HG02571 (cell line): Measurements from ENCODE around the gene RMI1.
"Not testable (repeated sequence)": the region's sequence is repeated elsewhere in the genome, so short reads cannot be mapped to it uniquely, and the experiment has no call there.

Experiments
- ATAC-seq: cut with Tn5 transposase; IDR thresholded peaks from one replicate; pipeline ENCODE4 v1.9.1; 2021; ENCODE audit warnings: mild to moderate bottlenecking, moderate library complexity; ENCODE audit not compliant: unreplicated experiment

RMI1 gene

GRCh38 chr9:83980395-83981125, at the start of gene RMI1:
RMI1 (plus strand) TSS chr9:83980805; CDS start chr9:84000987, 20,182 bp downstream.
- peak; percentile 72 for ATAC-seq

- ATAC-seq = no peak
These were observed 49.7 kb upstream of the RMI1 start for GRCh38 chr9:83930881-83931280.

GRCh38 chr9:83932011-83932410, 48.6 kb upstream of the RMI1 start:
- no peak for ATAC-seq

GRCh38 chr9:83932851-83933250, 47.8 kb upstream of the RMI1 start:
- ATAC-seq = no peak

GRCh38 chr9:83933790-83934189, 46.8 kb upstream of the RMI1 start:
- no peak for ATAC-seq

- ATAC-seq = no peak
These were observed 45.9 kb upstream of the RMI1 start for GRCh38 chr9:83934569-83935275.

GRCh38 chr9:83935276-83935935, 45.2 kb upstream of the RMI1 start:
- no peak for ATAC-seq

- ATAC-seq = no peak
These were observed 44.1 kb upstream of the RMI1 start for GRCh38 chr9:83936523-83936922.

GRCh38 chr9:83937861-83938455, 42.6 kb upstream of the RMI1 start:
- ATAC-seq = no peak

- no peak for ATAC-seq
These were observed 39.9 kb upstream of the RMI1 start for GRCh38 chr9:83940590-83941303.

- ATAC-seq = not testable (repeated sequence)
These were observed 32.5 kb upstream of the RMI1 start for GRCh38 chr9:83948096-83948495.

GRCh38 chr9:83956086-83956435, 24.5 kb upstream of the RMI1 start:
- peak; percentile 51 for ATAC-seq

- ATAC-seq = peak; percentile 86
These were observed 24.0 kb upstream of the RMI1 start for GRCh38 chr9:83956436-83957247.

- no peak for ATAC-seq
These were observed 23.4 kb upstream of the RMI1 start for GRCh38 chr9:83957248-83957513.

GRCh38 chr9:83959061-83959460, 21.5 kb upstream of the RMI1 start:
- ATAC-seq = no peak

GRCh38 chr9:83960991-83961390, 19.6 kb upstream of the RMI1 start:
- no peak for ATAC-seq

GRCh38 chr9:83962165-83962564, 18.4 kb upstream of the RMI1 start:
- ATAC-seq = no peak

GRCh38 chr9:83964973-83965349, 15.6 kb upstream of the RMI1 start:
- no peak for ATAC-seq

GRCh38 chr9:83965350-83966208, 15.0 kb upstream of the RMI1 start:
- ATAC-seq = no peak

- no peak for ATAC-seq
These were observed 14.4 kb upstream of the RMI1 start for GRCh38 chr9:83966209-83966582.
